ENCODE data around the gene PDE2A. TPM values are rescaled to one million over a fixed set of nuclear protein-coding genes. Genes with fewer than 3 reads are reported as not detected.

Gene PDE2A
- total RNA-seq, 4 donors from 2014 or later: 13.8 to 185 (median 94.2) TPM

GRCh38 chr11:72578051-72578450, 96.2 kb downstream of the PDE2A start:
- no peaks in the 10 kb centered on the region for H3K27me3 ChIP-seq
- TF ChIP-seq POLR2A (IDR thresholded peaks at IDR 0.05) (no peak), CTCF (IDR thresholded peaks at IDR 0.05) (no peak)
- DNase-seq: no peak
- H3K4me1 ChIP-seq: no peaks in the 10 kb centered on the region
- intact Hi-C loops (cut with DNase I; ENCODE audit: low total_unique reads): no loop called here
- no peak overlapping the region for H3K4me3 ChIP-seq
- H3K27ac ChIP-seq: no peak overlapping the region
- H3K9me3 ChIP-seq: no peaks in the 10 kb centered on the region
- no peaks in the 10 kb centered on the region for H3K36me3 ChIP-seq

GRCh38 chr11:72577271-72577721, 96.9 kb downstream of the PDE2A start:
- Histone ChIP-seq H3K4me1 (no peaks in the 10 kb centered on the region), H3K4me3 (no peak overlapping the region), H3K36me3 (no peaks in the 10 kb centered on the region), H3K9me3 (no peaks in the 10 kb centered on the region), H3K27ac (no peak overlapping the region), H3K27me3 (no peaks in the 10 kb centered on the region)
- TF ChIP-seq CTCF (IDR thresholded peaks at IDR 0.05): no peak
- TF ChIP-seq POLR2A (IDR thresholded peaks at IDR 0.05): no peak
- peak in 1 of 2 donors; percentile 9 for DNase-seq
- intact Hi-C loops (cut with DNase I; ENCODE audit: low total_unique reads): no loop called here

- Histone ChIP-seq H3K36me3 (no peaks in the 10 kb centered on the region), H3K4me1 (no peaks in the 10 kb centered on the region), H3K27ac (no peak overlapping the region), H3K27me3 (no peaks in the 10 kb centered on the region), H3K9me3 (no peaks in the 10 kb centered on the region), H3K4me3 (no peak overlapping the region)
- peak in 1 of 2 donors; percentile 1 for DNase-seq
- TF ChIP-seq CTCF (IDR thresholded peaks at IDR 0.05) (no peak), POLR2A (IDR thresholded peaks at IDR 0.05) (no peak)
- intact Hi-C loops (cut with DNase I; ENCODE audit: low total_unique reads): no loop called here
Observed at GRCh38 chr11:72576661-72577060, 97.6 kb downstream of the PDE2A start.

DNA sequence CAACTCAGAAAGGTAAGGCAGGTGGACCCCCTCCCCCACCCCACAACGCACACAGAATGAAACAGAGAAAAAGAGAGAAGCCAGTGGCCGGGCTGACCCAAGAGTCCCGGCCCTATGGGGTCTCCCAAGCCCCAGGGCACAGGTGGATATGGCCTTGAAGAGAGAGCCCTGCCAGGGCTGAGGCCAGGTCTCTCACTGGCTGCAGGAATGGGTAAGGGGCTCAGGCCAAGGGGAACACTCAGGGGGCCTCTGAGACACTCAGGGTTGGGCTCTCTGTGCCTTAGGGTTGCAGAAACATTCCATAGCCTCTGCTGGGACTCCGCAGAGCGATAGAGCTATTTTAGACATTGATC, 98.0 kb downstream of the PDE2A start:
- no peaks in the 10 kb centered on the region for H3K4me1 ChIP-seq
- H3K9me3 ChIP-seq: no peaks in the 10 kb centered on the region
- no peaks in the 10 kb centered on the region for H3K27me3 ChIP-seq
- no peak for DNase-seq
- H3K4me3 ChIP-seq: no peak overlapping the region
- TF ChIP-seq CTCF (IDR thresholded peaks at IDR 0.05) (no peak), POLR2A (IDR thresholded peaks at IDR 0.05) (no peak)
- intact Hi-C loops (cut with DNase I; ENCODE audit: low total_unique reads): no loop called here
- H3K36me3 ChIP-seq: no peaks in the 10 kb centered on the region
- H3K27ac ChIP-seq: no peak overlapping the region

GRCh38 chr11:72575533-72576242, 98.5 kb downstream of the PDE2A start:
- H3K4me3 ChIP-seq: no peak overlapping the region
- no peaks in the 10 kb centered on the region for H3K36me3 ChIP-seq
- no peaks in the 10 kb centered on the region for H3K9me3 ChIP-seq
- H3K4me1 ChIP-seq: no peaks in the 10 kb centered on the region
- no peaks in the 10 kb centered on the region for H3K27me3 ChIP-seq
- H3K27ac ChIP-seq: no peak overlapping the region
- TF ChIP-seq POLR2A (IDR thresholded peaks at IDR 0.05): no peak
- TF ChIP-seq CTCF (IDR thresholded peaks at IDR 0.05): no peak
- intact Hi-C loops (cut with DNase I; ENCODE audit: low total_unique reads): no loop called here
- DNase-seq: no peak

Data from uterus (tissue), 4 donors.